Stomach (tissue), 9 donors: ENCODE measurements around the gene SWI5. TPM values are rescaled to one million over a fixed set of nuclear protein-coding genes. Genes with fewer than 3 reads are reported as not detected.

Source experiments
- DNase-seq, 2 donors: peaks; one replicate each; pipeline versions ENCODE4 v3.0.0 to v3.0.0-alpha.2; 2013 to 2019
- H3K27ac ChIP-seq, 5 donors: fragments of 200-600 bp in 4 of 5; sonication (generic) in 4 of 5; one replicate each; pipeline ENCODE4 v1.5.1; 2013 to 2019; ENCODE audit warnings: mild to moderate bottlenecking in 1 of 5, moderate library complexity in 1 of 5
- H3K27me3 ChIP-seq, 3 donors: fragments of 200-600 bp; sonication (generic); one replicate each; pipeline ENCODE4 v1.5.1; 2017 to 2019; ENCODE audit warnings: mixed run types in 1 of 3
- H3K36me3 ChIP-seq, 4 donors: fragments of 200-600 bp; sonication (generic); 1 replicate in 3 of 4; 2 replicates in 1 of 4; pipeline ENCODE4 v1.5.1; 2016 to 2019
- H3K4me1 ChIP-seq, 4 donors: fragments of 200-600 bp; sonication (generic); one replicate each; pipeline ENCODE4 v1.5.1; 2016 to 2019
- H3K4me3 ChIP-seq, 4 donors: fragments of 200-600 bp; sonication (generic) in 3 of 4; one replicate each; pipeline ENCODE4 v1.5.1; 2016 to 2019; ENCODE audit warnings: mild to moderate bottlenecking in 1 of 4
- H3K9me3 ChIP-seq, 4 donors: fragments of 200-600 bp; sonication (generic); one replicate each; pipeline ENCODE4 v1.5.1; 2016 to 2019
- EP300 ChIP-seq: sonication (generic); formaldehyde crosslinking; IDR thresholded peaks from one replicate; pipeline ENCODE4 v1.6.1; 2017; ENCODE audit warnings: antibody characterized with exemption
- POLR2A ChIP-seq, 4 donors: fragments of 450-650 bp; IDR thresholded peaks; one replicate each; pipeline ENCODE4 v1.6.1; 2016; ENCODE audit warnings: antibody characterized with exemption in 4 of 4, control low read depth in 2 of 4, mild to moderate bottlenecking in 1 of 4, moderate library complexity in 1 of 4
- POLR2AphosphoS5 ChIP-seq, 3 donors: sonication (generic); formaldehyde crosslinking; IDR thresholded peaks; one replicate each; pipeline ENCODE4 v1.6.1; 2016; ENCODE audit warnings: antibody characterized with exemption in 3 of 3
- WGBS, 5 donors: extraction: QIAGEN DNeasy Blood & Tissue Kit in 3 of 5; methylation state at CpG; one replicate each; pipeline versions ENCODE4 v1.1.5 to v1.1.7; 2013 to 2018; 5-methylcytosine and 5-hydroxymethylcytosine counted together
- intact Hi-C: fragments of 100-400 bp; cut with DNase I; formaldehyde crosslinking; loops from one replicate; pipeline ENCODE4 v1.15.1; 2023; ENCODE audit warnings: low total_unique reads
- polyA plus RNA-seq, 3 donors: library from polyadenylated mRNA; stranded (reverse); fragments of 200-250 nt; gene quantifications; one replicate each; pipeline ENCODE4 v1.2.3, GENCODE V29; 2013
- total RNA-seq, 5 donors: library from RNA; depleted of rRNA; stranded (reverse); fragments of >200 nt; gene quantifications; one replicate each; pipeline versions ENCODE4 v1.1.0 to v1.2.3, GENCODE V29; 2014 to 2016
- TF ChIP-seq, protein P1 (sequence below), 7 experiments: fragments of 450-650 bp in 4 of 7; fragments of 200-600 bp in 3 of 7; sonication (generic) in 3 of 7; IDR thresholded peaks; one replicate each; pipeline ENCODE4 v1.5.1; 2016 to 2019; ENCODE audit warnings: antibody characterized with exemption in 7 of 7, control low read depth in 2 of 7, mild to moderate bottlenecking in 1 of 7
- donor health status: healthy with polysubstance abuse.
- donor health status: Bipolar disorder and iron deficiency.
- donor health status: healthy.

Gene SWI5
- total and polyA plus RNA-seq, 8 donors: 8.1 to 61.3 (median 32.9) TPM; not detected in 2

DNA sequence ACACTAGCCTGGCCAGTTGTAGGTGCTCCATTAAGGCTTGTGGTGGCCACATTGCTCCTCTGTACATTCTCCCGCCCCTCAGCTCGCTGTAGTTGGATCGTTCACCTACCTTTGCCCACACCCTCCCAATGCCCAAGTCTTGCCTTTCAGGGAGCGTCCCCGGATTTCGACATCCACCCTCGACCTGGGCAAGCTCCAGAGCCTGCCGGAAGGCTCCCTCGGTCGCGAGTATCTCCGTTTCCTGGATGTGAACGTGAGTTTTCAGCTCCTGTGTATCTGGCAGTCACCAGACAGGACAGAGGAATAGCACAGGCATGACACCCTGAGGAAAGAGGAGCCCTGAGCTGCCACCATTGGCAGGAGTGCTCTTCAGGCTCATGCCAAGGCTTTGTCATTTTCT is 49.6 kb downstream of the SWI5 start:
- Histone ChIP-seq H3K4me3 (no peak overlapping the region), H3K4me1 (peaks cover 20 to 50% (median 38%) of the 10 kb centered on the region in 4 donors), H3K27me3 (no peaks in the 10 kb centered on the region), H3K36me3 (peaks cover 24 to 59% (median 48%) of the 10 kb centered on the region in 4 donors), H3K9me3 (no peaks in the 10 kb centered on the region), H3K27ac (no peak overlapping the region)
- intact Hi-C loops: no loop called here
- DNase-seq: no peak
- 86 to 91% (median 90%) methylated on average over 12 to 13 of the region's 13 CpGs for WGBS, 5 donors
- TF ChIP-seq, protein P1, sequence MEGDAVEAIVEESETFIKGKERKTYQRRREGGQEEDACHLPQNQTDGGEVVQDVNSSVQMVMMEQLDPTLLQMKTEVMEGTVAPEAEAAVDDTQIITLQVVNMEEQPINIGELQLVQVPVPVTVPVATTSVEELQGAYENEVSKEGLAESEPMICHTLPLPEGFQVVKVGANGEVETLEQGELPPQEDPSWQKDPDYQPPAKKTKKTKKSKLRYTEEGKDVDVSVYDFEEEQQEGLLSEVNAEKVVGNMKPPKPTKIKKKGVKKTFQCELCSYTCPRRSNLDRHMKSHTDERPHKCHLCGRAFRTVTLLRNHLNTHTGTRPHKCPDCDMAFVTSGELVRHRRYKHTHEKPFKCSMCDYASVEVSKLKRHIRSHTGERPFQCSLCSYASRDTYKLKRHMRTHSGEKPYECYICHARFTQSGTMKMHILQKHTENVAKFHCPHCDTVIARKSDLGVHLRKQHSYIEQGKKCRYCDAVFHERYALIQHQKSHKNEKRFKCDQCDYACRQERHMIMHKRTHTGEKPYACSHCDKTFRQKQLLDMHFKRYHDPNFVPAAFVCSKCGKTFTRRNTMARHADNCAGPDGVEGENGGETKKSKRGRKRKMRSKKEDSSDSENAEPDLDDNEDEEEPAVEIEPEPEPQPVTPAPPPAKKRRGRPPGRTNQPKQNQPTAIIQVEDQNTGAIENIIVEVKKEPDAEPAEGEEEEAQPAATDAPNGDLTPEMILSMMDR (IDR thresholded peaks at IDR 0.05): no peak
- TF ChIP-seq EP300 (no peak), POLR2A (IDR thresholded peaks at IDR 0.05) (no peak), POLR2AphosphoS5 (IDR thresholded peaks at IDR 0.05) (no peak)

DNA sequence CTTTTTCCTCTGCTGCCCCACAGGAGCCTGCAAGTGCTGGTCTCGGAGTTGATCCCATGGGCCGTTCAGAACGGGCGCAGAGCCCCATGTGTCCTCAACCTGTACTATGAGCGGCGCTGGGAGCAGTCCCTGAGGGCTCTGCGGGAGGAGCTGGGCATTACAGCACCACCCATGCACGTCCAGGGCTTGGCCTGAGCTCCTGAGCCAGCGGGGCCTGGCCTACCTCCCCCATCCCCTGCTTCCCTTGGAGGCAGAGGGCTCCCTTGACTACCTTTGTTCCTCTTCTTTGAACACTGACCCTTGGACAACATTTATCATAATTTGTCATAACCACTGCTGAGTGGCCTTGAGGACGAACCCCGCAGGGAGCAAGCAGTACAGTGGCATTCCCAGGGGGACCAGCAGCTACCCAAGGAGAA is 57.4 kb downstream of the SWI5 start:
- no peak for TF ChIP-seq POLR2AphosphoS5 (IDR thresholded peaks at IDR 0.05)
- TF ChIP-seq EP300: no peak
- TF ChIP-seq POLR2A (IDR thresholded peaks at IDR 0.05): no peak
- TF ChIP-seq, protein P1 (IDR thresholded peaks at IDR 0.05): no peak
- Histone ChIP-seq H3K27ac (no peak overlapping the region), H3K27me3 (no peaks in the 10 kb centered on the region), H3K36me3 (peaks cover 0 to 59% (median 44%) of the 10 kb centered on the region in 4 donors), H3K9me3 (no peaks in the 10 kb centered on the region), H3K4me3 (no peak overlapping the region), H3K4me1 (peaks cover 0 to 12% (median 0%) of the 10 kb centered on the region in 4 donors)
- WGBS, 5 donors: 85 to 92% (median 91%) methylated on average over 11 of the region's 11 CpGs
- no peak for DNase-seq
- intact Hi-C loops: no loop called here

DNA sequence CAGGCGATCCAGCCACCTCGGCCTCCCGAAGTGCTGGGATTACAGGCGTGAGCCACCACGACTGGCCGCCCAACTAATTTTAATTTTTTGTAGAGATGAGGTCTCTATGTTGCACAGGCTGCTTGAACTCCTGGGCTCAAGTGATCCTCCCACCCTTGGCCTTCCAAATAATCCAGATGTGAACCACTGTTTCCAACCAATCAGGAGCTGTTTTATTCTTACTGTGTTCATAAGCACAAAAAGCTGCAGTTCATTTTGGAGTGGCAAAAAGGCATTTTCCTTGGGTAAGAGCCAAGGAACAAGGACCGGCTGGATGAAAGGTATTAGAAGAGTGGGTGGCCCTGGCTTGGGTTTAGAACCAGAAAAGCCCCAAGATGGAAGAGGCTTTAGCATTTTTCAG is 59.1 kb downstream of the SWI5 start:
- Histone ChIP-seq H3K4me3 (no peak overlapping the region), H3K27me3 (no peaks in the 10 kb centered on the region), H3K9me3 (no peaks in the 10 kb centered on the region), H3K36me3 (peaks cover 0 to 43% (median 35%) of the 10 kb centered on the region in 4 donors), H3K27ac (no peak overlapping the region), H3K4me1 (peaks cover 0 to 6% (median 6%) of the 10 kb centered on the region in 4 donors)
- intact Hi-C loops: no loop called here
- WGBS, 5 donors: 81 to 88% (median 83%) methylated on average over 7 of the region's 7 CpGs
- DNase-seq: no peak
- TF ChIP-seq, protein P1 (IDR thresholded peaks at IDR 0.05): no peak

DNA sequence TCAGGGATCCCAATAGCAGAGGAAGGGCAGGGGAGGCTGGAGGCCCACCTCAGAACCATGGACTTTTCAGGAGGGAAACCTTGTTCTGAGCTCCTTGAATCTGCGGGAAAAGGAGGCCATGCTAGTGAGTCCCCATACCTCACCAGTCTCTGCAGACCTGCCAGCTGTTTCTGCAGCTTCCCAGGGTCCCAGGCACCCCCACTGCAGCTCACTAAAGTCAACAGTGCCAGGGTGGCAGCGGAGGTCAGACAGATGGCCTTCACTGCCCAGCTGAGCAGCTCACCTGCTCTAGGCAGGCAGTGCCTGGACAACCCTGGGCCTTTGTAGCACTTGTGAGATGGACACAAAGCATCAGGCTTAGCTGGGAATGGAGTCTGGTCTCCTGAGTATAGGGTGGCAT is 59.8 kb downstream of the SWI5 start:
- no peak for DNase-seq

More for the DNA sequence above, 59.8 kb downstream of the SWI5 start:
- no peak overlapping the region for H3K27ac ChIP-seq
- H3K27me3 ChIP-seq: no peaks in the 10 kb centered on the region
- peaks cover 0 to 10% (median 9%) of the 10 kb centered on the region in 4 donors for H3K4me1 ChIP-seq
- no peaks in the 10 kb centered on the region for H3K9me3 ChIP-seq
- 86 to 100% (median 88%) methylated on average over 1 to 2 of the region's 2 CpGs for WGBS, 5 donors
- intact Hi-C loops: no loop called here
- TF ChIP-seq, protein P1 (IDR thresholded peaks at IDR 0.05): no peak
- TF ChIP-seq EP300: no peak
- TF ChIP-seq POLR2AphosphoS5 (IDR thresholded peaks at IDR 0.05): no peak
- TF ChIP-seq POLR2A (IDR thresholded peaks at IDR 0.05): no peak
- no peak overlapping the region for H3K4me3 ChIP-seq
- peaks cover 0 to 38% (median 35%) of the 10 kb centered on the region in 4 donors for H3K36me3 ChIP-seq
